H54 (cell line): ENCODE measurements around the gene KREMEN1.

Experiments used
- DNase-seq: peaks from one replicate; pipeline ENCODE4 v3.0.0; 2011; ENCODE audit warnings: low spot score, mixed read lengths; ENCODE audit not compliant: insufficient read length
- FAIRE-seq: peaks from 3 replicates; lab custom pipeline; 2011; peaks lifted over from hg19 to GRCh38; lab: Jason Lieb, UNC
- POLR2A ChIP-seq: IDR thresholded peaks from 2 replicates; pipeline ENCODE4 v1.6.1; 2011; ENCODE audit warnings: low read depth, mild to moderate bottlenecking, low read length

The KREMEN1 gene

GRCh38 chr22:29134448-29134847 is 61.6 kb downstream of the KREMEN1 start:
- TF ChIP-seq POLR2A: no peak
- DNase-seq (no peak), FAIRE-seq (no peak)

GRCh38 chr22:29136782-29137700 is 64.2 kb downstream of the KREMEN1 start:
- FAIRE-seq (no peak), DNase-seq (no peak)
- no peak for TF ChIP-seq POLR2A

DNA sequence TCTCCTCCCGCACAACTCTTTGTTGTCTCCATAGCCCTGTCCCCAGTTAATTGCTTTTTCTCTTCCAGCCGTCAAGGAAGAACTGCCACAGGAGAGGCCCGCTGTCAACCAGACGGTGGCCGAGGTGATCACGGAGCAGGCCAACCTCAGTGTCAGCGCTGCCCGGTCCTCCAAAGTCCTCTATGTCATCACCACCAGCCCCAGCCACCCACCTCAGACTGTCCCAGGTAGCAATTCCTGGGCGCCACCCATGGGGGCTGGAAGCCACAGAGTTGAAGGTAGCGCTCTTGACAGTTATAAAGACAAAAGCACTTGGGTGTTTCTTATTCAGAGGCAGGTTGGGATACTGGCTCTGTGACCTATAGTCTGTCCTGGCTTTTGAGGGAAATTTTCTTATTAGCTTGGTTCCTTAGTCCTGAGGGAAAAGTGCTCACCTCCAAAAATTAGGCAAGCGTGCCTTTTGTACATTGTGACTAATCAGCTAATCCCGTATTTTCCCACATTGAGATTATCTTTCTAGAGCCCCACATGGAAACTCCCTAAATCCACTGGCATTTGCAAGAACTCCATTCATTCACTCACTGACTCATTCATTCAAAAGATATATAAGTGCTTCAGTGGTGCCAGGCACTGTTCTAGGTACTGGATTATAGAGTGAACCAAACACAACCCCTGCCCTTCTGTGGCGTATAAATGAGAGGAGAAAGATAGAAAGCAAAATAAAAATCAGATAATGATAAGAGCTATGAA is 65.9 kb downstream of the KREMEN1 start:
- DNase-seq (no peak), FAIRE-seq (no peak)
- TF ChIP-seq POLR2A: no peak

DNA sequence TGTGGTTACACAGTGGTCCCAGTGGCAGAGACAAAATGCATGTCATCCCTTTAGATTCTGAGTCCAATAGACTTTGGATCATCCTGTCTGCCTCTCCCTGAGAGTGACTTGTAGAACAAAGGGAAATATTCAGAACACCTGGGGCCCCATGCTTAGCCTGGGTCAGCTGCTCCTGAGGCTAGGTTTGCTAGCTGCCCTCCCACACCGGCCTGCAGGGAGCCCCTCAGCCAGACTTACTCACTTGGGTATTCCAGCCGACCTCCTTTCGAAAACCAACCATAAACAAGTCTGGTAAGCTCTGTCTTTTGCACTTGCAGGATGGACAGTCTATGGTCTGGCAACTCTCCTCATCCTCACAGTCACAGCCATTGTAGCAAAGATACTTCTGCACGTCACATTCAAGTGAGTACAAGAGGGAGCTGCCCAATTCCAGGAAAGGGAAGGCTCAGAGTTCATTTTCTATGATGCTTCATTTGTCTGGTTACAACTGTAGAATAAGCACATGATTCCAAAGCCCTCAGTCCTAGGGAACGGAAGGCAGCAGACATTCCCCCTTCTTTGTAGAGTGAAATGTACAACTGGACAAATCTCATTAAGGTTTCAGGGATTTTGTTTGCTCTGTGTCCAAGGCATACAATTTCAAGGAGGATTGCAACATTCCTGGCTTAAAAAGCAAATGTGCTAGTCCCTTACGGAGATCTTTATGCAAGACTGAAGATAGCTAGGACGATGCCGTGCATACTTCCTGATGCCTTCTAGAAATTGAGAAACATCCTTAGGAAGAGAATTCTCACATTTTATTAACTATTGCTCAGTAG is 67.3 kb downstream of the KREMEN1 start:
- FAIRE-seq (no peak), DNase-seq (no peak)
- TF ChIP-seq POLR2A: no peak

GRCh38 chr22:29141078-29141688 is 68.3 kb downstream of the KREMEN1 start:
- FAIRE-seq (no peak), DNase-seq (no peak)

GRCh38 chr22:29142116-29142515 is 69.3 kb downstream of the KREMEN1 start:
- TF ChIP-seq POLR2A: no peak
- FAIRE-seq (no peak), DNase-seq (no peak)

More at GRCh38 chr22:29141078-29141688, 68.3 kb downstream of the KREMEN1 start:
- TF ChIP-seq POLR2A: no peak

- FAIRE-seq (no peak), DNase-seq (no peak)
- TF ChIP-seq POLR2A: no peak
These were observed 71.3 kb downstream of the KREMEN1 start for GRCh38 chr22:29143941-29144785.

DNA sequence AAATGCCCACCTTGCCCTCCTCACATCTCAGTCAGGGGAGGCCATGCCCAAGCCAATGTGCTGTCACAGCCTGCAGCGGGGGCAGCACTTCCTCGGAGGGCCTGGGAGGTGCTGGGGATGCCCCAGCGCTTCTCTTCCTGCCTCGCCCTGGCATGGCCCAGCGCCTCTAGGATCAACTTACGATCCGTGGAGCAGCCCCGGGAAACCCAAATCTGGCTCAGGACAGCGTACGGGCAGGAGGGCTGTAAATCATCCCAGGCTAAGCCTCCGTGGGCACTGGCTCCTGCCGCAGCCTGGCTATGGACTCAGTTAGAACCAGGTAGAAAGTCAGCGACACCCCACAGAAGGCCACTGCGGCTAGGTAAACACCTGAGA is 71.9 kb downstream of the KREMEN1 start:
- no peak for FAIRE-seq
- no peak for DNase-seq
- TF ChIP-seq POLR2A: no peak

DNA sequence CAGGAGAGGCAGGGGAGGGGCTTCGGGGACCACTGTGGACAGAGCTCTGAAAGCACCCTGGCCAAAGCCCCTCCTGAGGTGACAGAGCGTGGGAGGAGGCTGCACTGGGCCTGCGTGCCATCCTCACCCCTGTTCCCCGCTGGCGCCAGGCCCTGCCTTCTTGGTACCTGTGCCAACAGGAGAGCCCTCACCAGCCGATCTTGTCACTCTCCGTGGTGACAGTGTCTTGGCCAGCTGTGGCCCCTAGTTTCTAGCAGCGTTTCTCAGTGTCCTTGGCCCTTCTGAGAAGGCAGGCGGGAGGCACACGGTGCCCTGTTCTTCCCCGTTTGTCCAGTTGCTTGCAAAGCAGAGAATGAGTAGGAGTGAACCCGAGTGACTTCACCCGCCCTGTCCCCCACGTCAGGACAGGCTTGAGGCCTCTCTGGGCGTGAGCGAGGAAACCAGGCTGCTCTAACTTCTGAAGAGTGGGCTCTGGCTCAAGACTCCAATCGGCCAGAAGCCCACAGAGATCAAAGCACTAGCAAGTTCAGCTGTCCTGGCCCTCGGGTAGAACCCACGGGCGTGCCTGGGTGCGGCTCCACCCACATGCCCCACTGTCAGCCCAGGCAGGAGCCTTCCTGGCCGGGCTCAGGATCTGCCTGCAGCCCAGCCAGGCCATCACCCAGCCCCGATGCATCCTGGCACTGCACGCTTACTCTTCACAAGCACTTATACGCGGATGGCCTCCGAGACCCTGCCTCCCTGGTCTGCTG is 72.7 kb downstream of the KREMEN1 start:
- DNase-seq: no peak
- no peak for TF ChIP-seq POLR2A
- no peak for FAIRE-seq

GRCh38 chr22:29146091-29146560 is 73.3 kb downstream of the KREMEN1 start:
- no peak for FAIRE-seq
- DNase-seq: no peak
- TF ChIP-seq POLR2A: no peak

DNA sequence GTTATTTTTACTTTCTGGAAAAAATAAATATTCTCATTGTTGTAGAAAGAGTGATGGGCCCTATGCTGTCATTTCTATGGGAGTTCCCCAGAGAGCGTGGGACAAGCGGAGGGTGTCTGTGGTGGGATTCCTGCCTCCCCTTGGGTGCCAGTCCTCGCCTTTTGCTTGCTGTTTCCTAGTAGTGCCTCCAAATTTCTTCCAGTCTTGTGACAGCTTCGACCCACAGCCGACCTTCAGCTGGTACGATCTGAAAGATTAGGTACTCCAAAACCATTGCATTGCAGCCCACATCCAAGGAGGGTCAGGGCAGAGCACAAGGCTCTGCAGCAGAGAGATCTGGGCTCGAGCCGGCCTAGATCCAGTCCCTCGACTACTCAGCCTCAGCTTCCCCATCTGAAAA is 73.9 kb downstream of the KREMEN1 start:
- FAIRE-seq (no peak), DNase-seq (no peak)
- TF ChIP-seq POLR2A: no peak

DNA sequence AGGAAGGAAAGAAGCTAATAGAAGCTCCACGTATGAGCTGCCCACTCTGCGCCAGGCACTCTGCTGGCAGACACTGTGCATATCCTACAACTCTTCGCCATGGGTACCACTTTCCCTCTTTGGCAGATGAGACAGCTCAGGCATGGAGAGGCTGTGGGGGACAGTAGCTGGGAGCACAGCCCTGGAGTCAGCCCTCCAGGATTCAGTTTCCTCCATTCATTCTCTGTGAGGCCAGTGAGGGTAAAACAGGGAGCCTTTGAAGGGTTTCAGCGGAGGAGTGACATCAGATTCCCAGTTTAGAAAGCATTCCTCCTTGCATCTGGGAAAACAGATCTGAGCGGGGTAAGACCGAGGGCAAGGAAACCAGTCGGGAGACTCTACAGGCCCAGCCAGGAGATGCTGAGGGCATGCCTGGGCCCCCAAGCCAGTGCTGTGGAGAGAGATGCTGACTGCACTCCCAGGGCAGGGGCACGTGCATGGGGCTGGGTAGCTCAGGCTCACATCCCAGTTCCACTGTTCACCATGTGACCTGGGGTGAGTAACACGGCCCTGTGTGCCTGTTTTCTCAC is 74.6 kb downstream of the KREMEN1 start:
- no peak for FAIRE-seq
- DNase-seq: no peak
- no peak for TF ChIP-seq POLR2A
